ENCODE results near the gene CDHR2. TPM values are rescaled to one million over a fixed set of nuclear protein-coding genes. Genes with fewer than 3 reads are reported as not detected.

The CDHR2 gene
- total and polyA plus RNA-seq, 3 donors from 2014 or later, result 32.0 to 60.5 (median 39.8) TPM

DNA sequence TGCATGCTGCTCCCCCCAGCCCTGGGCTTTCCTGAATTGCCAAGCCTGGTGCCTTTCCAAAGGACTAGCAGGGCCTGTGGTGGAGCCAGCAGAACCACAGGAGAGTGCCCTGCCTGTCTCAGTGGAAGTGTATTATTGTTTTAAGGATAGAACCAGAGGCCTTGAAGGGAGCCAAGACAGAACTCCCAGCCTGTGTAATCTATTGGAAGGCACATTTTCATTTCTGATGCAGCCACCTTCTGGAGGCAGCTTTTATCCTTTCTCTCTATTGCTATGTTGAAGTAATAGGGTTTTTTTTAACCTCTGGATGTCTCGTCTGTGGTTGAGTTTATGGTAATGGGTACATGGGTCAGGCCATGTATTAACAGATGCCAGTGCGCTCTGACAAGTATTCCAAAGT, 41.2 kb upstream of the CDHR2 start:
- Histone ChIP-seq H3K36me3 (ENCODE audit: low read depth, missing control alignments) (no peaks in the 10 kb centered on the region), H3K27ac (no peak overlapping the region), H3K4me1 (peaks cover 14% of the 10 kb centered on the region), H3K27me3 (no peaks in the 10 kb centered on the region), H3K9me3 (no peaks in the 10 kb centered on the region), H3K4me3 (no peak overlapping the region)
- no peak for TF ChIP-seq POLR2A (IDR thresholded peaks at IDR 0.05)
- TF ChIP-seq, protein P1, sequence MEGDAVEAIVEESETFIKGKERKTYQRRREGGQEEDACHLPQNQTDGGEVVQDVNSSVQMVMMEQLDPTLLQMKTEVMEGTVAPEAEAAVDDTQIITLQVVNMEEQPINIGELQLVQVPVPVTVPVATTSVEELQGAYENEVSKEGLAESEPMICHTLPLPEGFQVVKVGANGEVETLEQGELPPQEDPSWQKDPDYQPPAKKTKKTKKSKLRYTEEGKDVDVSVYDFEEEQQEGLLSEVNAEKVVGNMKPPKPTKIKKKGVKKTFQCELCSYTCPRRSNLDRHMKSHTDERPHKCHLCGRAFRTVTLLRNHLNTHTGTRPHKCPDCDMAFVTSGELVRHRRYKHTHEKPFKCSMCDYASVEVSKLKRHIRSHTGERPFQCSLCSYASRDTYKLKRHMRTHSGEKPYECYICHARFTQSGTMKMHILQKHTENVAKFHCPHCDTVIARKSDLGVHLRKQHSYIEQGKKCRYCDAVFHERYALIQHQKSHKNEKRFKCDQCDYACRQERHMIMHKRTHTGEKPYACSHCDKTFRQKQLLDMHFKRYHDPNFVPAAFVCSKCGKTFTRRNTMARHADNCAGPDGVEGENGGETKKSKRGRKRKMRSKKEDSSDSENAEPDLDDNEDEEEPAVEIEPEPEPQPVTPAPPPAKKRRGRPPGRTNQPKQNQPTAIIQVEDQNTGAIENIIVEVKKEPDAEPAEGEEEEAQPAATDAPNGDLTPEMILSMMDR (IDR thresholded peaks at IDR 0.05), result no peak
- intact Hi-C loops (cut with DNase I; ENCODE audit: low total_unique reads), result no loop called here
- WGBS, 2 donors, result 68 to 78% methylated on average over 2 of the region's 2 CpGs
- DNase-seq, result no peak

DNA sequence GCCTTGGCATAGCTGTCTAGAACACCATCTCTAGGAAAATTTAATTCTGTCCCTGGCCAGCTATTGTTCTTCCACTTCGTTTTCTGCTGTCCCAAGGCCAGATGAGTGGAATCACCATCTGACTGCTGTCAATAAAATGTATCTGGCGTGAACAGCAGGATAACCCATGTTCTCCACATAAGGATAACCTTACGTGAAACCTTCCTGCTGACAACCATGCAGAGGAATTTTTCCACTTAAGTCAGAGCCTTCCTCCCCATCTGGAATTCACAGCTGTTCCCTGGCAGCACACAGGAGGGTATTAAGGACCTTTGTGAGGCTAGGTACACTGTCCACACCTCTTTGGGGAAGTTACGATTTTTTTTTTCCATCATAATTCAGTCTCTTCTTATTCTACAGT, 40.5 kb upstream of the CDHR2 start:
- H3K9me3 ChIP-seq, result no peaks in the 10 kb centered on the region
- TF ChIP-seq POLR2A (IDR thresholded peaks at IDR 0.05), result no peak
- TF ChIP-seq, protein P1 (IDR thresholded peaks at IDR 0.05), result no peak
- H3K27ac ChIP-seq, result peak overlapping the region in 1 of 2 donors; percentile 11
- H3K4me1 ChIP-seq, result peaks cover 14% of the 10 kb centered on the region
- H3K36me3 ChIP-seq (ENCODE audit: low read depth, missing control alignments), result no peaks in the 10 kb centered on the region
- H3K27me3 ChIP-seq, result no peaks in the 10 kb centered on the region
- no peak for DNase-seq
- no peak overlapping the region for H3K4me3 ChIP-seq
- 44 to 50% methylated on average over 4 of the region's 4 CpGs for WGBS, 2 donors
- intact Hi-C loops (cut with DNase I; ENCODE audit: low total_unique reads), result no loop called here

DNA sequence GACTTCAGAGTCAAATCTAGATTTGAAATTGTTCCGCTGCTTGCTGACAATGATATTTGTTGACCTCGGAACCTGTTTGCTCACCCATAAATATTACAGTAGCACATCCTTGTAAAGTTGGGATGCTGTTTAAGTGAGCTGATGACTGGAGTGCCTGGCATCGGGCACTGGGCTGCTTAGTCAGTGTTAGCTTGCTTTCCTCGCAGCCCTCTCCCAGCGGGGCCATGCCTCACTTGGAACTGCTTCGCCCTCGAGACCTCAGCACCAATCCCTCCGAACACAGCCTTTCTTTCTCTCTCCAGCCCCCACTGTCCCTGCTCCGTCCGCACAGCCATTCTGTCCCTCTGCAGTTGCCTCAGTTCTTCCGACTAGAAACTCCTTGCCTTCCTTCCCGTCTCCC, 35.4 kb upstream of the CDHR2 start:
- no peak for DNase-seq
- intact Hi-C loops (cut with DNase I; ENCODE audit: low total_unique reads), result no loop called here
- H3K27ac ChIP-seq, result no peak overlapping the region
- TF ChIP-seq, protein P1 (IDR thresholded peaks at IDR 0.05), result no peak
- no peak for TF ChIP-seq POLR2A (IDR thresholded peaks at IDR 0.05)
- H3K27me3 ChIP-seq, result no peaks in the 10 kb centered on the region
- no peaks in the 10 kb centered on the region for H3K9me3 ChIP-seq
- WGBS, 2 donors, result 57 to 83% methylated on average over 12 of the region's 12 CpGs
- H3K4me3 ChIP-seq, result no peak overlapping the region
- no peaks in the 10 kb centered on the region for H3K36me3 ChIP-seq (ENCODE audit: low read depth, missing control alignments)
- peaks cover 6% of the 10 kb centered on the region for H3K4me1 ChIP-seq

DNA sequence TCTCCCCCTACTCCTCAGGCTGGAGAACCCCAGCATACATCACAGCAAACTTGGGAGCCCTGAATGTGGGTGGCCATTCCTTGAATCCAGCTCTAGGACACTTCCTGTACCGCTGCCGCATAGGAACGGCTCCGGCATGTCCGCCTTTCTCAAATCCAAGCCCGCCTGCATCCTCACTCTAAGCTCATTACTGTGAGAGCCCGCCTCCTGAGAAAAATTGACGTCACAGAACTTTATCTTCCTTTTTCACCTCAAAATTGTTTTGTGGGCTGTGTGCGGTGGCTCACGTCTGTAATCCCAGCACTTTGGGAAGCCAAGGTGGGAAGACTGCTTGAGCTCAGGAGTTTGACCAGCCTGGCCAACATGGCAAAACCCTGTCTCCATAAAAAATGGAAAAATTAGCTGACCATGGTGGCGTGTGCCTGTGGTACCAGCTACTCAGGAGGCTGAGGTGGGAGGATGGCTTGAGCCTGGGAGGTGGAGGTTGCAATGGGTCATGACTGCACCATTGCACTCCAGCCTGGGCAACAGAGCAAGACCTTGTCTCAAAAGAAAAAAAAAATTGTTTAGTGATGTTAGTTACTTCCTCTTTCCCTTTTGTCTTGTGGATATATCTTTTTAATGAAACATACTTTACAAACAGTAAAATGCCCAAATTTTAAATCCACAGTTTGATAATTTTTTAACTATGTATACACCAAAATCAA, 34.7 kb upstream of the CDHR2 start:
- no peak overlapping the region for H3K4me3 ChIP-seq
- no peaks in the 10 kb centered on the region for H3K36me3 ChIP-seq (ENCODE audit: low read depth, missing control alignments)
- intact Hi-C loops (cut with DNase I; ENCODE audit: low total_unique reads), result no loop called here
- no peaks in the 10 kb centered on the region for H3K27me3 ChIP-seq
- no peak for DNase-seq
- TF ChIP-seq, protein P1 (IDR thresholded peaks at IDR 0.05), result no peak
- TF ChIP-seq POLR2A (IDR thresholded peaks at IDR 0.05), result no peak
- WGBS, 2 donors, result 71 to 76% methylated on average over 11 of the region's 11 CpGs
- H3K4me1 ChIP-seq, result peaks cover under 1% of the 10 kb centered on the region
- no peaks in the 10 kb centered on the region for H3K9me3 ChIP-seq
- H3K27ac ChIP-seq, result no peak overlapping the region

DNA sequence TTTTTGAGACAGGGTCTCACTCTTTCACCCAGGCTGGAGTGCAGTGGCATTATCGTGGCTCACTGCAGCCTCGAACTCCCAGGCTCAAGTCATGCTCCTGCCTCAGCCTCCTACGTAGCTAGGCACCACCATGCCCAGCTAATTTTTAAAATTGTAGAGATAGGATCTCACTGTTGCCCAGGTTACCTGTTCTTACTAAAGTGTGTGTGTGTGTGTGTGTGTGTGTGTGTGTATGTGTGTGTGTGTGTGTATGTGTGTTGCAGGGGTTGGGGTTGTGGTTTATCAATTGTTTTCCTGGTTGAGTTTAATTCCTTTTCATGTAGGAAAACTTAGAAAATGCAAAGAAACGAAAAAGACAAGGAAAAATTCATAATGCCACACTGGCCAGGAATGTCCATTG, 33.7 kb upstream of the CDHR2 start:
- H3K27ac ChIP-seq, result no peak overlapping the region
- H3K36me3 ChIP-seq (ENCODE audit: low read depth, missing control alignments), result no peaks in the 10 kb centered on the region
- TF ChIP-seq, protein P1 (IDR thresholded peaks at IDR 0.05), result no peak
- TF ChIP-seq POLR2A (IDR thresholded peaks at IDR 0.05), result no peak
- DNase-seq, result no peak
- H3K27me3 ChIP-seq, result no peaks in the 10 kb centered on the region
- 80 to 85% methylated on average over 4 of the region's 4 CpGs for WGBS, 2 donors
- intact Hi-C loops (cut with DNase I; ENCODE audit: low total_unique reads), result no loop called here
- H3K4me1 ChIP-seq, result no peaks in the 10 kb centered on the region
- H3K4me3 ChIP-seq, result no peak overlapping the region
- no peaks in the 10 kb centered on the region for H3K9me3 ChIP-seq

Measured in testis (tissue), 3 donors.